ENCODE data around the gene RAP1GAP2. TPM values are rescaled to one million over a fixed set of nuclear protein-coding genes. Genes with fewer than 3 reads are reported as not detected.

RAP1GAP2 gene
- total RNA-seq, 4 donors from 2014 or later, result 0.85 to 2.4 (median 1.5) TPM

- DNase-seq, result no peak
- H3K27ac ChIP-seq, result no peak overlapping the region
Measured at GRCh38 chr17:2830678-2831077, 34.4 kb downstream of the RAP1GAP2 start.

DNA sequence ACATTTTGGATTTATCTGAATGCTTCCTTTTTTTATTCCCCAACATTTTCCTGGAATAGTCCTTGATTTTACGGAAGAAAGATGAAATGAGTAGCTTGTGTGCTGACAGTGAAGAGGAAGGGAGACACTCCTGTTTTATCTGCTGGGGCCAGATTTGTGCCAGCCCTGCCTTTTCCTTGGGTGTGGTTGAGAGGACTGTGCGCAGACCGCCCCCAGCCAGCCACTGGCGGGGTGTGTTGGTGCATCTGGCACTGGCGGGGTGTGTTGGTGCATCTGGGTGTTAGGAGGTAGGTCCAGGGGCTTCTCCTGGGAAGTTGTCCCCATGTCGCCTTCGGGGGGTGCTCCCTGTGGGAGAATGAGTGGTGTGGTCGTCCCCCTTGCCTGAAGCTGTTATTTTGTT lies 39.5 kb downstream of the RAP1GAP2 start:
- intact Hi-C loops (cut with DNase I; ENCODE audit: low total_unique reads) (no loop called here), in situ Hi-C loops (cut with MboI; ENCODE audit: low sequenced_read_pairs in 4 of 4) (no loop called here)
- no peaks in the 10 kb centered on the region for H3K9me3 ChIP-seq
- no peak for ATAC-seq
- no peaks in the 10 kb centered on the region for H3K4me1 ChIP-seq
- TF ChIP-seq, protein P1, sequence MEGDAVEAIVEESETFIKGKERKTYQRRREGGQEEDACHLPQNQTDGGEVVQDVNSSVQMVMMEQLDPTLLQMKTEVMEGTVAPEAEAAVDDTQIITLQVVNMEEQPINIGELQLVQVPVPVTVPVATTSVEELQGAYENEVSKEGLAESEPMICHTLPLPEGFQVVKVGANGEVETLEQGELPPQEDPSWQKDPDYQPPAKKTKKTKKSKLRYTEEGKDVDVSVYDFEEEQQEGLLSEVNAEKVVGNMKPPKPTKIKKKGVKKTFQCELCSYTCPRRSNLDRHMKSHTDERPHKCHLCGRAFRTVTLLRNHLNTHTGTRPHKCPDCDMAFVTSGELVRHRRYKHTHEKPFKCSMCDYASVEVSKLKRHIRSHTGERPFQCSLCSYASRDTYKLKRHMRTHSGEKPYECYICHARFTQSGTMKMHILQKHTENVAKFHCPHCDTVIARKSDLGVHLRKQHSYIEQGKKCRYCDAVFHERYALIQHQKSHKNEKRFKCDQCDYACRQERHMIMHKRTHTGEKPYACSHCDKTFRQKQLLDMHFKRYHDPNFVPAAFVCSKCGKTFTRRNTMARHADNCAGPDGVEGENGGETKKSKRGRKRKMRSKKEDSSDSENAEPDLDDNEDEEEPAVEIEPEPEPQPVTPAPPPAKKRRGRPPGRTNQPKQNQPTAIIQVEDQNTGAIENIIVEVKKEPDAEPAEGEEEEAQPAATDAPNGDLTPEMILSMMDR (IDR thresholded peaks at IDR 0.05 in 4 of 5, conservative IDR thresholded peaks at IDR 0.05 in 1 of 5), result no peak
- TF ChIP-seq POLR2A (IDR thresholded peaks at IDR 0.05), result no peak
- peaks cover 0 to 5% (median 0%) of the 10 kb centered on the region in 3 donors for H3K27me3 ChIP-seq
- H3K27ac ChIP-seq, result no peak overlapping the region
- DNase-seq, result no peak
- H3K36me3 ChIP-seq, result no peaks in the 10 kb centered on the region
- no peak overlapping the region for H3K4me3 ChIP-seq

More at GRCh38 chr17:2830678-2831077, 34.4 kb downstream of the RAP1GAP2 start:
- in situ Hi-C loops (cut with MboI; ENCODE audit: low sequenced_read_pairs in 4 of 4), result no loop called here
- Histone ChIP-seq H3K4me1 (no peaks in the 10 kb centered on the region), H3K4me3 (no peak overlapping the region), H3K36me3 (no peaks in the 10 kb centered on the region), H3K9me3 (no peaks in the 10 kb centered on the region), H3K27me3 (peaks cover 0 to 5% (median 0%) of the 10 kb centered on the region in 3 donors)
- intact Hi-C loops (cut with DNase I; ENCODE audit: low total_unique reads), result no loop called here
- ATAC-seq, result no peak
- TF ChIP-seq, protein P1 (IDR thresholded peaks at IDR 0.05 in 4 of 5, conservative IDR thresholded peaks at IDR 0.05 in 1 of 5), result no peak
- TF ChIP-seq POLR2A (IDR thresholded peaks at IDR 0.05), result no peak

DNA sequence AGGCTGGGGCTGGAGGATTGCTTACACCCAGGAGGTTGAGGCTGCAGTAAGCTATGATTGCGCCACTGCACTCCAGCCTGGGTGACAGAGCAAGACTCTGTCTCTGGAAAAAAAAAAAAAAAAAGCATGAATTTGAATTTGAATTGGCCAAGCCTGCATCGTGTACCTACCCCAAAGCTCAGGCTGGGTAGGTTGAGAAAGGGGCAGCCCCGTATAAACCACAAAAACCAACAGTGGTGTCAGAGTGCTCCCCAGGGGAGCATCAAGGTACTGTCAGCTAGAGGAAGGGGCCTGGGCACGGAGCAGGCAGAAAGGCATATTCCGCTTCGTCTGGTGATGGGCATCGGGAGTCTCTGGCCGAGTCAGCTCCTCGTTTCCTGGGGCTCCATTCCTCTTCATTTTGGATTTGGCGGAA lies 40.9 kb downstream of the RAP1GAP2 start:
- in situ Hi-C loops (cut with MboI; ENCODE audit: low sequenced_read_pairs in 4 of 4), result no loop called here
- intact Hi-C loops (cut with DNase I; ENCODE audit: low total_unique reads), result no loop called here
- no peak overlapping the region for H3K4me3 ChIP-seq
- no peaks in the 10 kb centered on the region for H3K4me1 ChIP-seq
- DNase-seq (no peak), ATAC-seq (no peak)
- H3K36me3 ChIP-seq, result no peaks in the 10 kb centered on the region
- H3K27ac ChIP-seq, result no peak overlapping the region
- no peaks in the 10 kb centered on the region for H3K9me3 ChIP-seq
- H3K27me3 ChIP-seq, result peaks cover 0 to 5% (median 0%) of the 10 kb centered on the region in 3 donors
- no peak for TF ChIP-seq POLR2A (IDR thresholded peaks at IDR 0.05)
- TF ChIP-seq, protein P1 (IDR thresholded peaks at IDR 0.05 in 4 of 5, conservative IDR thresholded peaks at IDR 0.05 in 1 of 5), result no peak

DNA sequence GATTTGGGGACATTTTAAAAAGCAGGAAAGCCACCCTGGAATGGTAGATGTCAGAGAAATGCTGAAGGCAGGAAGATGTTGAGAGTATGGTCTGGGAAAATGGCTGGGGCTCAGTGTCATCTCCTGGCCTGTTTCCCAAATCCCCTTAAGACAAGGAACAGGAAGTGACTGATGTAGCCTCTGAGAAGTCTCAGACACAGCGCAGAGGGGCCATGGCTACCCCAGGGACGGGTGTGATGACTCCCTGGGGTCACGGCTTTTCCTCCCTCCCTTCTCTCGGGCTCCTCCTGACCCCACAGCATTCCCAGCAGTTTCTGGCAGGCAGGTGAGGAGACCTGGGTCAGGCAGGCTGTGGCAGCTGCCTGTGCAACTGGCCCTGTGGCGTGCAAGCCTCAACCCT lies 45.4 kb downstream of the RAP1GAP2 start:
- Histone ChIP-seq H3K36me3 (no peaks in the 10 kb centered on the region), H3K27me3 (peaks cover 0 to 3% (median 0%) of the 10 kb centered on the region in 3 donors), H3K4me3 (no peak overlapping the region), H3K27ac (no peak overlapping the region), H3K9me3 (no peaks in the 10 kb centered on the region), H3K4me1 (no peaks in the 10 kb centered on the region)
- in situ Hi-C loops (cut with MboI; ENCODE audit: low sequenced_read_pairs in 4 of 4), result no loop called here
- intact Hi-C loops (cut with DNase I; ENCODE audit: low total_unique reads), result no loop called here
- no peak for DNase-seq
- TF ChIP-seq, protein P1 (IDR thresholded peaks at IDR 0.05 in 4 of 5, conservative IDR thresholded peaks at IDR 0.05 in 1 of 5), result no peak
- TF ChIP-seq POLR2A (IDR thresholded peaks at IDR 0.05), result no peak
- no peak for ATAC-seq

DNA sequence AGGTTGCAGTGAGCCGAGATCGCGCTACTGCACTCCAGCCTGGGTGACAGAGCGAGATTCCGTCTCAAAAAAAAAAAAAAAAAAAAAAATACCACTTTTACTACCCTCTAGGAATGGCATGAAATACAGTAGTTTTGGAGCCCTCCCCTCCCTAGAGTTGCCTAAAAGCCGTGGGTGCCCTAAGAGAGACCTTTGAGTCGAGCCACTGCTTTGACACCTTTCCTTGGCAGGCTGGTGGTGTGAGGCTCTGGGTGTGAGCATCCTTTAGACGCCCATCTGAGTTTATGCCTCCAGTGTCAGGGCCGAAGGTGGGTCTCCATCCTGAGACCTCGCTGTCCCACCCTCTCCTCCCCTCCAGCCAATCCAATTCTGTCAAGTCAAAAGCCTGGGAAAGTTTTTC lies 46.2 kb downstream of the RAP1GAP2 start:
- H3K27ac ChIP-seq, result no peak overlapping the region
- ATAC-seq, result no peak
- in situ Hi-C loops (cut with MboI; ENCODE audit: low sequenced_read_pairs in 4 of 4), result no loop called here

More for the DNA sequence above, 46.2 kb downstream of the RAP1GAP2 start:
- no peaks in the 10 kb centered on the region for H3K36me3 ChIP-seq
- no peak for DNase-seq
- H3K4me1 ChIP-seq, result no peaks in the 10 kb centered on the region
- H3K4me3 ChIP-seq, result no peak overlapping the region
- intact Hi-C loops (cut with DNase I; ENCODE audit: low total_unique reads), result no loop called here
- no peaks in the 10 kb centered on the region for H3K9me3 ChIP-seq
- peaks cover 0 to 3% (median 0%) of the 10 kb centered on the region in 3 donors for H3K27me3 ChIP-seq
- TF ChIP-seq POLR2A (IDR thresholded peaks at IDR 0.05), result no peak
- TF ChIP-seq, protein P1 (IDR thresholded peaks at IDR 0.05 in 4 of 5, conservative IDR thresholded peaks at IDR 0.05 in 1 of 5), result no peak

Measured in gastrocnemius medialis (tissue), 4 donors.